Muscle layer of duodenum (tissue), 2 donors: ENCODE measurements around the gene OR7C1.

Source experiments
- H3K27ac ChIP-seq: one replicate; pipeline ENCODE4 v1.7.0; 2013; ENCODE audit warnings: mild to moderate bottlenecking, low read length
- H3K27me3 ChIP-seq: one replicate; pipeline ENCODE4 v1.7.0; 2013; ENCODE audit warnings: low read depth, mild to moderate bottlenecking, control low read depth, low read length
- H3K36me3 ChIP-seq, 2 donors: one replicate each; pipeline ENCODE4 v1.7.0; 2013; ENCODE audit warnings: low read length in 2 of 2, control low read depth in 1 of 2, mild to moderate bottlenecking in 1 of 2; ENCODE audit not compliant: insufficient read depth in 2 of 2, control insufficient read depth in 1 of 2
- H3K4me1 ChIP-seq, 2 donors: one replicate each; pipeline ENCODE4 v1.7.0; 2013; ENCODE audit warnings: low read length in 2 of 2, mild to moderate bottlenecking in 2 of 2, control low read depth in 1 of 2, moderate library complexity in 1 of 2; ENCODE audit not compliant: insufficient read depth in 2 of 2, control insufficient read depth in 1 of 2
- H3K4me3 ChIP-seq, 2 donors: one replicate each; pipeline ENCODE4 v1.7.0; 2013; ENCODE audit warnings: low read length in 2 of 2, low read depth in 1 of 2, mild to moderate bottlenecking in 1 of 2
- H3K9me3 ChIP-seq, 2 donors: one replicate each; pipeline ENCODE4 v1.7.0; 2013; ENCODE audit warnings: low read length in 2 of 2, control low read depth in 1 of 2, mild to moderate bottlenecking in 1 of 2; ENCODE audit not compliant: control insufficient read depth in 1 of 2
- donor health status: healthy.

OR7C1 gene

DNA sequence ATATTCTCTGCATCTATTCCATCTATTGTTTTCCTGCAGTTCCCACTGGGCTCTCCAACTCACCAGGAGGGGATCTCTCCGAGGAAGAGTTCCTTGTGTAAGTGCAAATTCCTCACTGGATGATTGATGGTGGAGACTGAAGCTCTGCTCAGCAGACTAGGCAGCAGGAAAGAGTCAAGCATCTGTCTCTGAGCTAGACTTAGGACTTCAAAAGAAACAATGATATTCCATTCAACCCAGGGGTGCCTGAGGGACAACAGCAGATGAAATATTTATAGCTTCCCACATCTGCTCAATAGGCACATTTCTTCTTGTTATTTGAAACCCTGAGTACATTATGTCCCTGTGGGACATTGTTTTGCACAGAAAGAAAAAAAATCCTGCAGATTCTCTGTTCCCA is at the start of gene OR7C1, which contains the start of gene OR7A5:
OR7C1 (minus strand) TSS at position 175 of the 400 bp plus-strand sequence. CDS start 35,049 bp downstream, outside the sequence.
OR7A5 (minus strand) TSS at position 175 of the 400 bp plus-strand sequence. CDS start 6,944 bp downstream, outside the sequence.
- H3K27ac ChIP-seq = no peak within 1 kb of the TSS
- peaks cover 0 to 2% of the 10 kb centered on the region in 2 donors for H3K9me3 ChIP-seq
- H3K4me1 ChIP-seq = no peaks in the 10 kb centered on the region
- H3K36me3 ChIP-seq = no peaks in the 10 kb centered on the region
- no peak within 1 kb of the TSS for H3K4me3 ChIP-seq
- H3K27me3 ChIP-seq = no peaks in the 10 kb centered on the region

DNA sequence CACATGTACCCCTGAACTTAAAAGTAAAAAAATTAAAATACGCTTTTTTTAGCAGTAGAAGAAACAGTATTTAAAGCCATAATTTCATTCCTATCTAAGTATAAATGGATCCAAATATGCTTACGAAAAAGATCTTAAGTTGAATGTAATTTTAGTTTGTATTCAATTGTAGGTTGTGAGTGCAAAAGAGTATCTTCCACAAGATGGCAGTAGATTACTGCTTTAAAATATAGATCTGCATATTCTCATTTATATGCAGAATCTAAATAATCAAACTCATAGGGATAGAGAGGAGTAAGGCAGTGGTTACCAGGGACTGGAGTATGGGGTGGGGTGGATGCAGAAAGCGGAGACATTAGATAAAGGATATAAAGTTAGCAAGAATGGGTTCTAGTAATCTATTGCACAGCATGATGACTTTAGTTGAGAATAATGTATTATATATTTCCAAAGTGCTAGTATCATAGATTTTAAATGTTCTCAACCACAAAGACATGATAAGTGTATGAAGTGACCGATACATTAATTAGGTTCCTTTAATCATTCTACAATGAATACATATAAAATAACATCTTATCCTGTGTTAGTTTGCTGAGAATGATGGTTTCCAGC is 36.7 kb upstream of the OR7C1 start:
- peaks cover 0 to 3% of the 10 kb centered on the region in 2 donors for H3K9me3 ChIP-seq
- no peaks in the 10 kb centered on the region for H3K36me3 ChIP-seq
- no peak overlapping the region for H3K27ac ChIP-seq
- no peaks in the 10 kb centered on the region for H3K4me1 ChIP-seq
- no peaks in the 10 kb centered on the region for H3K27me3 ChIP-seq
- H3K4me3 ChIP-seq = no peak overlapping the region

DNA sequence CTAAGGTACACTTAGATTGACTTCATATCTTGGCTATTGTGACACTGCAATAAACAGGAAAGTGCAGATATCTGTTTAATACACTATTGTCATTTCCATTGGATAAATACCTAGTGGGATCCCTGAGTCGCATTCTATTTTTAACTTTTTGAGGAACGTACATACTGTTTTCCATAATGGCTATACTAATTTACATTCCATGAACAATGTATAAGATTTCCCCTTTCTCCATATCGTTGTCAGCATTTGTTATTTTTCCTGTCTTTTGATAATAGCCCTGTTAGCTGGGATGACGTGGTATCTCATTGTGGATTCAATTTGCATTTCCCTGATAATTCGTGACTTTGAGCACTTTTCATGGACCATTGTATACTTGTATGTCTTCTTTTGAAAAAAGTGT is 33.5 kb upstream of the OR7C1 start:
- H3K4me1 ChIP-seq = no peaks in the 10 kb centered on the region
- H3K27ac ChIP-seq = no peak overlapping the region
- H3K4me3 ChIP-seq = no peak overlapping the region
- H3K9me3 ChIP-seq = peaks cover 0 to 3% of the 10 kb centered on the region in 2 donors
- H3K36me3 ChIP-seq = no peaks in the 10 kb centered on the region
- H3K27me3 ChIP-seq = no peaks in the 10 kb centered on the region

- H3K4me3 ChIP-seq = no peak within 1 kb of the TSS
- H3K27me3 ChIP-seq = no peaks in the 10 kb centered on the region
- no peaks in the 10 kb centered on the region for H3K36me3 ChIP-seq
- H3K4me1 ChIP-seq = no peaks in the 10 kb centered on the region
- no peak within 1 kb of the TSS for H3K27ac ChIP-seq
- H3K9me3 ChIP-seq = no peaks in the 10 kb centered on the region
These were observed 13.8 kb upstream of the OR7C1 start, which contains the start of gene OR7A10 for GRCh38 chr19:14848822-14849221. Gene OR7A10, minus strand, starts transcription at chr19:14848922. Its CDS starts 7,045 bp downstream, at chr19:14841877.

DNA sequence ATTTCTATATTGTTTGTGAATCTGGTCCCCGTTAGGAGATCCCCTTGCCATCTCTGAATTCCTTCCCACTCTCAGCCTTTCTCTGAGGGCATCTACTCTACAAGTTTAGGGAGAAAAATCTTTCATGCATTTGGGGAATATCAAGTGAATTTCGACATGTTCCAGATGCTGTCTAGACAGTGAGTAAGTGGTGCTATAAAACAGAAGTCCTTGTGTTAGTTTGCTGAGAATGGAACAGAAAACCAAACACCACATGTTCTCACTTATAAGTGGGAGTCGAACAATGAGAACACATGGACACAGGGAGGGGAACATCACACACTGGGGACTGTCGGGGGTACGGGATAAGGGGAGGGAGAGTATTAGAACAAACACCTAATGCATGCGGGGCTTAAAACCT is 8.6 kb upstream of the OR7C1 start:
- no peaks in the 10 kb centered on the region for H3K27me3 ChIP-seq
- H3K4me3 ChIP-seq = no peak overlapping the region
- H3K4me1 ChIP-seq = no peaks in the 10 kb centered on the region
- no peaks in the 10 kb centered on the region for H3K36me3 ChIP-seq
- peaks cover 0 to 2% of the 10 kb centered on the region in 2 donors for H3K9me3 ChIP-seq
- no peak overlapping the region for H3K27ac ChIP-seq

- Histone ChIP-seq H3K27ac (no peak overlapping the region), H3K4me3 (no peak overlapping the region), H3K36me3 (no peaks in the 10 kb centered on the region), H3K27me3 (no peaks in the 10 kb centered on the region), H3K4me1 (no peaks in the 10 kb centered on the region), H3K9me3 (peaks cover 0 to 2% of the 10 kb centered on the region in 2 donors)
These were observed 8.2 kb upstream of the OR7C1 start for GRCh38 chr19:14843169-14843568.

DNA sequence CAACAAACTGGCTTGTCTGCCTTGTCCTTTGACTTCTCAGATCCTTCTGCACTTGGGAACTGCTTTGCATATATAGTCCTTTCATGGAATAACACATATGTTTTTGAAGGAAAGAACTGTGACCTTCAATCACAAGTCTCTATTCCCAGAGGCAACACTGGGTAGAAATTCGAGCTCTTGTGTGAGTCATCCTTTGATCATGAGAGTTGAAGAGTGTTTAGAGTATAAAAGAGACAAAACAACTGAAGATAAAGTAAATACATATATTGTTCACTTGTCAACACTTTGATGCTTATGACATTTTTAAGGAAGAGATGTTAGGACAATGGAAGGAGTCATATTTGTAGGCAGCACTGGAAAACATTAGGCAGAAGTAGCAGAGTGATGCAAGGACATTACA is 5.2 kb upstream of the OR7C1 start:
- Histone ChIP-seq H3K27ac (no peak overlapping the region), H3K4me3 (no peak overlapping the region), H3K27me3 (no peaks in the 10 kb centered on the region), H3K36me3 (no peaks in the 10 kb centered on the region), H3K9me3 (peaks cover 0 to 2% of the 10 kb centered on the region in 2 donors), H3K4me1 (no peaks in the 10 kb centered on the region)

GRCh38 chr19:14837391-14837790 is 2.4 kb upstream of the OR7C1 start:
- Histone ChIP-seq H3K36me3 (no peaks in the 10 kb centered on the region), H3K4me1 (no peaks in the 10 kb centered on the region), H3K27me3 (no peaks in the 10 kb centered on the region), H3K9me3 (peaks cover 0 to 2% of the 10 kb centered on the region in 2 donors), H3K4me3 (no peak overlapping the region), H3K27ac (no peak overlapping the region)

- H3K4me3 ChIP-seq = no peak overlapping the region
- H3K36me3 ChIP-seq = no peaks in the 10 kb centered on the region
- no peak overlapping the region for H3K27ac ChIP-seq
- no peaks in the 10 kb centered on the region for H3K4me1 ChIP-seq
- no peaks in the 10 kb centered on the region for H3K27me3 ChIP-seq
- H3K9me3 ChIP-seq = peaks cover 0 to 4% of the 10 kb centered on the region in 2 donors
These were observed 4.3 kb downstream of the OR7C1 start for GRCh38 chr19:14830702-14831101.

DNA sequence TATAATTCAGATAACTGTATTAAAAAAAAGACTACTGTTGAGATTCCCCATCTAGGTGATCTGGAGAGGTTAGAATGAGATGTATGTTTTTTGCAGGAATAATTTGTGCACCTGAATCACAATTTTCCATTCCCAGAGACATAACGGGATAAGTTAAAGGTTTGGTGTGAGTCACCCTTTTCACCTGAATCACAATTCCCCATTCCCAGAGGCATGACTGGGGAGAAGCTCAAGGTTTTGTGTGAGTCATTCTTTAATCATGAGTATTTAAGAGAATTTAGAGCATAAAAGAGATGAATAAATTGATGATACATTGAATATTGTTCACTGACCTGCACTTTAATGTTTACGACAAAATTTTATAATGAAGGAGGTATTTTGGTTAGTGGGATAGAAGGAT is 9.0 kb downstream of the OR7C1 start:
- Histone ChIP-seq H3K27me3 (no peaks in the 10 kb centered on the region), H3K36me3 (no peaks in the 10 kb centered on the region), H3K9me3 (peaks cover 0 to 7% of the 10 kb centered on the region in 2 donors)

GRCh38 chr19:14821937-14822336 is 13.0 kb downstream of the OR7C1 start:
- Histone ChIP-seq H3K27me3 (no peaks in the 10 kb centered on the region), H3K27ac (no peak overlapping the region), H3K36me3 (no peaks in the 10 kb centered on the region), H3K4me3 (no peak overlapping the region), H3K9me3 (peaks cover 0 to 7% of the 10 kb centered on the region in 2 donors), H3K4me1 (no peaks in the 10 kb centered on the region)

More for the DNA sequence above, 9.0 kb downstream of the OR7C1 start:
- no peaks in the 10 kb centered on the region for H3K4me1 ChIP-seq
- H3K27ac ChIP-seq = no peak overlapping the region
- no peak overlapping the region for H3K4me3 ChIP-seq

- H3K36me3 ChIP-seq = no peaks in the 10 kb centered on the region
- H3K27me3 ChIP-seq = no peaks in the 10 kb centered on the region
- no peaks in the 10 kb centered on the region for H3K9me3 ChIP-seq
- no peak overlapping the region for H3K4me3 ChIP-seq
- no peaks in the 10 kb centered on the region for H3K4me1 ChIP-seq
- H3K27ac ChIP-seq = no peak overlapping the region
These were observed 16.4 kb downstream of the OR7C1 start for GRCh38 chr19:14818588-14818987.
